Colonic mucosa (tissue), 4 donors: ENCODE results near the gene CCL18. TPM values are rescaled to one million over a fixed set of nuclear protein-coding genes. Genes with fewer than 3 reads are reported as not detected.

Source experiments
- DNase-seq: peaks from one replicate; pipeline ENCODE4 v3.0.0-alpha.2; 2020
- H3K27ac ChIP-seq: fragments of 200-600 bp; one replicate; pipeline ENCODE4 v1.8.0; 2021
- H3K27me3 ChIP-seq: fragments of 200-600 bp; one replicate; pipeline ENCODE4 v1.8.0; 2021
- H3K36me3 ChIP-seq: fragments of 200-600 bp; one replicate; pipeline ENCODE4 v1.8.0; 2021
- H3K4me1 ChIP-seq: fragments of 200-600 bp; one replicate; pipeline ENCODE4 v1.8.0; 2021; ENCODE audit warnings: mild to moderate bottlenecking
- H3K4me3 ChIP-seq: fragments of 200-600 bp; one replicate; pipeline ENCODE4 v1.8.0; 2021
- H3K9ac ChIP-seq, 2 donors: one replicate each; pipeline ENCODE4 v1.7.0; 2013; ENCODE audit warnings: control low read depth in 2 of 2, low read depth in 2 of 2, low read length in 2 of 2
- H3K9me3 ChIP-seq: fragments of 200-600 bp; one replicate; pipeline ENCODE4 v1.8.0; 2021
- CTCF ChIP-seq: fragments of 200-600 bp; IDR thresholded peaks from one replicate; pipeline ENCODE4 v1.8.0; 2022; ENCODE audit warnings: antibody characterized with exemption, mild to moderate bottlenecking
- intact Hi-C: fragments of 100-400 bp; cut with DNase I; formaldehyde crosslinking; loops from one replicate; pipeline ENCODE4 v1.14.1; 2022
- total RNA-seq, 2 donors: library from RNA; stranded (reverse); fragmentation: NEBNext Ultra II Directional in 1 of 2; extraction: Animal tissue kit (Norgen Biotek cat#: 25700) in 1 of 2; gene quantifications; one replicate each; pipeline ENCODE4 v1.2.1, GENCODE V29; 2021
- donor health status: healthy.
- donor health status: DM: no; HTN: no; CAD: no.
- donor health status: DM: no; HTN: no; CAD: no.

Gene CCL18
- total RNA-seq, 2 donors from 2014 or later, result 0.54 to 3.5 TPM

GRCh38 chr17:36048066-36048465 is 16.0 kb upstream of the CCL18 start:
- no peaks in the 10 kb centered on the region for H3K27me3 ChIP-seq
- no peak overlapping the region for H3K4me3 ChIP-seq
- no peaks in the 10 kb centered on the region for H3K4me1 ChIP-seq
- H3K9me3 ChIP-seq, result no peaks in the 10 kb centered on the region
- intact Hi-C loops, result no loop called here
- no peaks in the 10 kb centered on the region for H3K36me3 ChIP-seq
- no peak for DNase-seq
- H3K27ac ChIP-seq, result no peak overlapping the region
- no peak overlapping the region for H3K9ac ChIP-seq
- no peak for TF ChIP-seq CTCF

- no peak for DNase-seq
- Histone ChIP-seq H3K36me3 (no peaks in the 10 kb centered on the region), H3K4me3 (no peak overlapping the region), H3K9me3 (no peaks in the 10 kb centered on the region), H3K27me3 (no peaks in the 10 kb centered on the region), H3K4me1 (no peaks in the 10 kb centered on the region), H3K9ac (no peak overlapping the region), H3K27ac (no peak overlapping the region)
- intact Hi-C loops, result no loop called here
- TF ChIP-seq CTCF, result no peak
Observed at GRCh38 chr17:36049643-36050042, 14.4 kb upstream of the CCL18 start.

GRCh38 chr17:36055171-36055570 is 8.9 kb upstream of the CCL18 start:
- Histone ChIP-seq H3K36me3 (no peaks in the 10 kb centered on the region), H3K27me3 (no peaks in the 10 kb centered on the region), H3K9ac (no peak overlapping the region), H3K9me3 (no peaks in the 10 kb centered on the region), H3K27ac (no peak overlapping the region), H3K4me1 (no peaks in the 10 kb centered on the region), H3K4me3 (no peak overlapping the region)
- no peak for DNase-seq
- intact Hi-C loops, result no loop called here
- no peak for TF ChIP-seq CTCF

- intact Hi-C loops, result no loop called here
- no peak for DNase-seq
- Histone ChIP-seq H3K9ac (no peak overlapping the region), H3K4me3 (no peak overlapping the region), H3K27ac (no peak overlapping the region), H3K36me3 (no peaks in the 10 kb centered on the region), H3K27me3 (no peaks in the 10 kb centered on the region), H3K9me3 (no peaks in the 10 kb centered on the region), H3K4me1 (no peaks in the 10 kb centered on the region)
- no peak for TF ChIP-seq CTCF
Observed at GRCh38 chr17:36055921-36056520, 8.1 kb upstream of the CCL18 start.

- H3K36me3 ChIP-seq, result no peaks in the 10 kb centered on the region
- H3K27me3 ChIP-seq, result no peaks in the 10 kb centered on the region
- H3K4me1 ChIP-seq, result no peaks in the 10 kb centered on the region
- no peaks in the 10 kb centered on the region for H3K9me3 ChIP-seq
- H3K4me3 ChIP-seq, result no peak overlapping the region
- no peak overlapping the region for H3K9ac ChIP-seq
- intact Hi-C loops, result no loop called here
- no peak for TF ChIP-seq CTCF
- no peak for DNase-seq
- H3K27ac ChIP-seq, result no peak overlapping the region
Observed at GRCh38 chr17:36057911-36058310, 6.2 kb upstream of the CCL18 start.
